GM19025 (cell line): Measurements from ENCODE around the gene ISM1.

Source experiments
- ATAC-seq: cut with Tn5 transposase; IDR thresholded peaks from one replicate; pipeline ENCODE4 v1.9.1; 2021; ENCODE audit warnings: mild to moderate bottlenecking, low read depth, moderate library complexity; ENCODE audit not compliant: unreplicated experiment

Gene ISM1

DNA sequence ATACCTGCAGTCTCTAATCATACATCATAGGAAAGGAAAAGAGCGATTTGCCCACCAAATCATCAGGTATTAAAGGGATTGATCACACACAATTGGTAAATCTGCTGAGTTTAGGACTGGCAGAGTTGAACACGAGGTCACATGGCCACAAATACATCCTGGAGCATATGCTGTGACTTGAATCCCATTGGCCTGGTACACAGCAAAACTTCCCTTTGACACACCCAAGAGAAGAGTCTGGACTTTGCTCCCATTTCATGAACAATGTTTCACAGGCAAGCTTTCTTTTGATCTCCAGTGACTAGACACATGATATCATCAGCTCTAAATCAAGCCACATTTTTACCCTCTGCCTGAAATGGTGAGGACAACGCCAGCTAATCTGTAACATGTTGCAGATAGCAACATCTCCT, 117.9 kb downstream of the ISM1 start:
- no peak for ATAC-seq

DNA sequence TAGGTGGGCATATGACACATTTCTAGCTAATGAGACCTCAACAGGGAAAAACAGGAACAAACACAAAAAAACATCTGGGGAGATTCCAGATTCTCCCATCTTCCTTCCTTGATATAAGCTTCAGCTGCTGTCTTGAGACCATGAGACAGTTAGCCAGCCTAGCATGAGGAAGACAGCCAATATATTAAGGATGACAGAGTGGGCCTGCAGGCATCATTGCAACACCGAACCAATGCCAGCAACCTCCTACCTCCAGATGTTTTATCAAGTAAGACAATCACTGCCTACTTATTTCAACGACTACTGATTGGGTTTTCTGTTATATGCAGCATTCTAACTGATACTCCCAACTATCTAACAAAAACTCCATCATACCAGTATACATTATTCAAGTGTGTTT, 119.0 kb downstream of the ISM1 start:
- no peak for ATAC-seq

DNA sequence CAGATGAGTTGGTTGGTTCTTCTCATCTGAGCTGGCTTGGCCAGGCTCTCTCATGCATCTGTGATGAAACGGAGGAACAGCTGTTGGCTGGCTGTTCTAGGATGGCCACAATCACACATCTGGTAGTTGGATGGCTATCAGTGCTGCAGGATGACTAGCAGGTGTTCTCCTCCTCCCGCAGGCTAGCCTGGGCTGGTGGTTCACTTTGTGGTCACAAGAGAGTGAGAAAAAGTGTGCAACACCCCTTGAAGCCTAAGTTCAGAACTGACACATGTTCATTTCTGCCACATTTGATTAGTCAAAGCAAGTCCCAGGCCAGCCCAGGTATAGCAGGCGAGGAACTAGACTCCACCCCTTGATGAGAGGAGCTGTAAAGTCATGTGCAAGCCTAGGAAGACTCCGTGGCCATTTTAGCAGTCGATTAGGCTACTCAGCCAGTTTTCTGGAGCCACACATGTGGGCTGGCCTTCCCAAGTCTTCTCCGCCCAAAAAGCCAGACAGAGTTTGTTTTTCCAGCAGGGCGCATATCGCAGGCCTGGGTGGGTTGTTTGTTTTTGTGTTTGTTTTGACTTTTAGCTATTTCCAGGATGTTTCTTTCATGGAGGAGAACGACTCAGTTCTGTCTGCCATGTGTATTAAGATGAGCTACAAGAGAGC, 120.8 kb downstream of the ISM1 start:
- ATAC-seq = peak; percentile 38

DNA sequence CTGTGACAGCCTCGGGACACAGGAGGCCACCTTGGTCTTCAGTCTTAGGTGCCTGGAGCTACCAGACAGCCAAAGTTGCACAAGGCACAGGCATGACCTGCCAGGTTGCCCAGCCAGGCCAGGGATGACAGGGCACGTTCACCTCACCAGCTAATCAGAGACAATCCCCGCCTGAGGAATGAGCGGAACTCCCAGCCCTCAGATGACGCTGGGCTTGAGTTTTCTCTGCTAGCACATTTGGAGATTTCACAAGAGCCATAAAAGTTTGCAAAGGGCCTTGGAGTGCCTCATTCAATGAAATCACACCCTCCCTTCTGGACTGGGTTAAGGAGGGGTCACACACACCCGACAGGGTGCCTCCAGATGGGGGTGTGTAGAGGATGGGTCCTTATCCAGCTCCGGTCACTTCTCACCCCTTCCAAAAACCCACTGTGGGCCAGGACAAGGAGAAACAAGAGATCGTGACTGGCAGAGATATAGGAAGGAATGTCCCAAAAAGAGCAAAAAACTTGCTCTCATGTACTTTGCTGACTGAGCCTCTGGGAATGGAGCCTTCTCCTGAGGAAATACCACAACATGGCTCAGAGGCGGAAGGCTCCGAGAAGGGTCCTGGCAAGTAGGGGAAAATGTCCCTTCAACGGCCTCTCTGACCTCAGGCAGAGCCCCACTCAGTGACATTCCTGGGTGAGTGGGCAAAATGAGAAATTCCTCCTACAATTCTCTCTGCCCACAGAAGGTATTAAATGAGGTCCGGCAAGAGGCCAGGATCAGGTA, 121.6 kb downstream of the ISM1 start:
- ATAC-seq = no peak

DNA sequence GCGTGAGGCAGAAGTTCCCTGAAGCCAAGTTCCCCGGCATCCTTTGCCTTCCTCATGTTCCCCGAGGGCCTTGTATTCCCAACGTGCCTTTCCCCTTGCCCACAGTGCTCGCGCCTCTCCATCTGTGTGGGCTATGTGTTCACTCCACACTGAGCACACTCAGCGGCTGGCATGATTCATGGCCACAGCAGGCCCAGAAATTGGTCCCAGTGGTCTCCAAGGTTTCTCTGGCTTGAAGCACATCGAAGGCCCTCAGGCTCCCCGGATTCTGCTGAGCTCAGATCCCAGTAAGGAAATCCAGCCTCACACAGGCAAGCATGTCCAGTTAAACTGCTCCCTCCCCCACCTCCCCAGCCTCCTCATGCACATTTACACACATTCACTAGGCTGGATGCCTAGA, 123.6 kb downstream of the ISM1 start:
- ATAC-seq = no peak

DNA sequence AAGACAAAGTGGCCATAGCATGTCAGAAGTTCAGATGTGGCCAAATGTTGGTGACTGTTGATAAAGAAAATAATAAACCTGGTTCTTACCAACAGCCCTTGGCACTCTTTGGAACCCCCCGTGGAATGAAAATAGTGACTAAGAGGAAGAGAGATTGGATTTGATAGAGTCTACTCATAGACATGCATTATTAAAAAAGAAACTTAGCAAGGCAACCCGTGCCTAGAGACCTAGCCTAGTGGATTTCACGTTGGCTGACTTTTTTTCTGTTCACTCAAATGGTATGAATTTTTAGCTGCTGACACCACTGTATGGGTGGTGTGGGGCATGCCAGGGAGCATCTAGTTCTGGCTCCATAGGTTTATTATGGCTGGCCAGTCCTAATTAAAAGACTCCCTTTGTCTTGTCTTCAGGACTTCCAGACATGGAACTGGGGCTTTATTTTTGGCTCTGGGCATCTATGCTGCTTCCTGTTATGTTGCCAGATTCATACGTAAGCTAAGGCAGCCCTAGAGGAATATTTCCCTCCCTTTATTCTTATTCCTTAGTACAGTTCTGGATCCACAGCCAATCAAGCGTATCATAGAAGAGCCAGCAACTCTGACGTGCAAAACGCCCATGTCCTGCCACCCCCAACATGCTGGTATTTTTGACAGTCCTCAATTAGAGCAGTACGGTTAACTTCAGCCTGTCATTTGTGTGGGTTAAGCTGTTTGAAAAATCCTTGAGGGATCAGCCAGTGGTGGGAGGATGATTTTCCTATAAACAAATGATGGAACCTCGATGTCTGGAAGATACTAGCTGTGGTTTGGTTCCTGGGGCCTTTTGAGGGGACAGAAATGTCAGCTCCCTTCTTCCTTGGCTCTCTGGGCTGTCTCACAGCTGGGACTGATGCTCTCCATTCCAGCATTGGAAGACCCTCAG, 127.5 kb downstream of the ISM1 start:
- ATAC-seq = no peak

DNA sequence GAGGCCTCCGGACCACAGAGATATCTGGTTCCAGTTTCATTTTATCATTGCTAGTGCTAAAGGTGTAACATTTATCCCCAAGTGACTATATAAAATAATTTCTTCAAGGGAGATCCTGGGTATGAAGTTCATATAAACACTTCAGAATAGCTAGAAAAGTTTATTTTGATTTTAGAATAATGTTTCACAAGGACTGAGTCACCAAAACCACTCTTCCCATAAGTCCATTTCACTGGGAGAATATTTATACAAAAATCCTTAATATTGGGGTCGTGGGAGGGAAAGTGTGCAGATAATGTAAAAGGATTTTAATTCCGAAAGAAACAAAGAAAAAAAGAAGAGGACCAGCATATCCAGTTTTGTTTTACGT, 128.1 kb downstream of the ISM1 start:
- ATAC-seq = no peak
